PFSK-1 (cell line): ENCODE measurements around the gene CAPN5.

ENCODE experiments used
- POLR2AphosphoS5 ChIP-seq: IDR thresholded peaks from 2 replicates; pipeline ENCODE4 v1.6.1; 2012; ENCODE audit warnings: low read depth, mild to moderate bottlenecking, control low read depth, low read length, moderate library complexity
- REST ChIP-seq, 2 experiments: IDR thresholded peaks; 2 replicates each; pipeline versions ENCODE4 v1.6.1 to v1.8.0; 2011 to 2012; ENCODE audit warnings: low read depth in 2 of 2, low read length in 2 of 2, control low read depth in 1 of 2, inconsistent platforms in 1 of 2, mild to moderate bottlenecking in 1 of 2, moderate library complexity in 1 of 2; ENCODE audit not compliant: insufficient read depth in 1 of 2
- SIN3A ChIP-seq: IDR thresholded peaks from 2 replicates; pipeline ENCODE4 v1.6.1; 2012; ENCODE audit warnings: mild to moderate bottlenecking, low read length, moderate library complexity, borderline replicate concordance; ENCODE audit not compliant: insufficient read depth
- TAF1 ChIP-seq: IDR thresholded peaks from 2 replicates; pipeline ENCODE4 v1.6.1; 2012; ENCODE audit warnings: low read length, control low read depth, borderline replicate concordance; ENCODE audit not compliant: insufficient read depth

GRCh38 chr11:77143405-77144020 is 76.7 kb downstream of the CAPN5 start:
- no peak for TF ChIP-seq POLR2AphosphoS5
- TF ChIP-seq REST (IDR thresholded peaks at IDR 0.05; ENCODE audit: insufficient read depth in 1 of 2, low read depth in 2 of 2, low read length in 2 of 2) = no peak
- TF ChIP-seq TAF1 = no peak
- TF ChIP-seq SIN3A = no peak
